Esophagus muscularis mucosa (tissue), 4 donors: ENCODE data around the gene ACRV1.

Experiments
- CTCF ChIP-seq, 3 experiments: fragments of 200-600 bp in 2 of 3; fragments of 450-650 bp in 1 of 3; sonication (generic) in 2 of 3; IDR thresholded peaks; one replicate each; pipeline ENCODE4 v1.5.1; 2017 to 2019; ENCODE audit warnings: antibody characterized with exemption in 3 of 3, mild to moderate bottlenecking in 2 of 3, moderate library complexity in 1 of 3
- EP300 ChIP-seq: sonication (generic); formaldehyde crosslinking; IDR thresholded peaks from one replicate; pipeline ENCODE4 v1.6.1; 2017; ENCODE audit warnings: antibody characterized with exemption
- POLR2A ChIP-seq: fragments of 450-650 bp; IDR thresholded peaks from one replicate; pipeline ENCODE4 v1.6.1; 2017; ENCODE audit warnings: antibody characterized with exemption, moderate library complexity, mild to moderate bottlenecking, low read depth
- POLR2AphosphoS5 ChIP-seq, 2 donors: sonication (generic); formaldehyde crosslinking; IDR thresholded peaks; one replicate each; pipeline ENCODE4 v1.6.1; 2017; ENCODE audit warnings: antibody characterized with exemption in 2 of 2

DNA sequence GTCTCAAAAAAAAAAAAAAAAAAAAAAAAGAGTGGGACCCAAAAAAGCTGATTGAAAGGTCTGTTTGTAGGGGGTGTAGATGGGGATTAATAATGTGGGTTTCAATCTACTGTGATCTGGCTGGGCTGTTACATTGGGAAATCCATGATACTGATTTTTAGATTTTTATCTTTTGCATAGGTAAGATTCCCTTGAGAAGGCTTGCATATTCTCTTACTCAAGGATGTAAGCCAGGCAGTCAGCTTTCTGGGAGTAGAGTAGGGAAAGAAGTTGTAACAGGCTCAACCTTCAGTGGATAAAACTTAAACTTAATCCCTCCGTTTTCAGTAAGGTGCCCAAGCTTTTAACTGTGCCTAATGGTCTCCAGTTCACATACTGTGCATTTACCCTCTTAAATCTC, 57.6 kb downstream of the ACRV1 start:
- TF ChIP-seq CTCF (IDR thresholded peaks at IDR 0.05), result no peak
- no peak for TF ChIP-seq POLR2AphosphoS5 (IDR thresholded peaks at IDR 0.05)
- no peak for TF ChIP-seq POLR2A
- no peak for TF ChIP-seq EP300
